Endometrium (tissue), 2 donors: Measurements from ENCODE around the gene DAPL1.

Experiments
- FAIRE-seq: peaks from 2 replicates; lab custom pipeline; 2012; peaks lifted over from hg19 to GRCh38; lab: Jason Lieb, UNC
- donor health status: control.
- donor health status: control.

The DAPL1 gene, protein sequence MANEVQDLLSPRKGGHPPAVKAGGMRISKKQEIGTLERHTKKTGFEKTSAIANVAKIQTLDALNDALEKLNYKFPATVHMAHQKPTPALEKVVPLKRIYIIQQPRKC

GRCh38 chr2:158795195-158795924 lies at the start of gene DAPL1:
Gene DAPL1 (plus strand): TSS chr2:158795317. CDS start chr2:158795373, 56 bp downstream.
- no peak for FAIRE-seq

DNA sequence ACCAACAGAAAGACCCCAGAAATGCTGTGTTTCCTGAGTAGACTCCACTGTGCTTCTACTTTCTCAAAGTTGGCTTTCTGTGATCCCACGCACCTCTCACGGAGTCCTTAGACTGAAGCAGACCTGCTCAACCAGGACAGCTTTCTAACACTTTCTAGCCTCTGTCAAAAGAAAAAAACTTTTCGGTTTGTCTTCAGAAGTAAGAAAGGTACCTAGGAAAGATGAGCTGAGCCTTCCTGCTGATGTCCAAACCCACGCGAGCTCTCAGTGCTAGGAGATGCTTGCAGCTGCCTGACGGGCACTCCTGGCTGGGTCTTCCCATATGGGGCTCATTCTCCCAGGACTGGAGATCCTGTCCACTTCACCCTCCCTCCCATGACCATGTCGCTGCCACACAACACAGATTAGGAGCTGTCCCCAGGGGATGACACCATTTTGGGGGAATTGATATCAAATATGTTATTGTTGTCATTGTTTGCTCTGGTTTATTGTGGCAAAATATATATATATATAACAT lies 49.2 kb upstream of the DAPL1 start:
- FAIRE-seq, result no peak

DNA sequence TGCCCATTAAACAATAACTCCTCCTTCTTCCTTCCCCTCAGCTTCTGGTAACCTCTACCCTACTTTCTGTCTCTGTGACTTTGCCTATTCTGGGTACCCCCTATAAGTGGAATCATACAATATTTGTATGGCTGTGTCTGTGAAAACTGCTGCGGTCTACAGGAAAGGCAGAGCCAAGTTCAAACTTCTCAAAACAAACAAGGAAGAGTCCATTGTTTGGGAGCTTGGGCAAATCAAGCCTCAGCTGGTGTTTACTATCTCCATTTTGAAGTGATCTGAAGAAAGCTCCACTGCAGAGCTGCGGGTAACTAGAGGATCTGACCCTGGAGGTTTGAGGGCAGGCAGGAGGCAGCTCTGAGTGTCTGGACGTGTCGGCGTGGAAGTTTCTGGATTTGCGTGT lies 48.6 kb upstream of the DAPL1 start:
- no peak for FAIRE-seq

- no peak for FAIRE-seq
Observed at GRCh38 chr2:158747281-158747680, 47.8 kb upstream of the DAPL1 start.

DNA sequence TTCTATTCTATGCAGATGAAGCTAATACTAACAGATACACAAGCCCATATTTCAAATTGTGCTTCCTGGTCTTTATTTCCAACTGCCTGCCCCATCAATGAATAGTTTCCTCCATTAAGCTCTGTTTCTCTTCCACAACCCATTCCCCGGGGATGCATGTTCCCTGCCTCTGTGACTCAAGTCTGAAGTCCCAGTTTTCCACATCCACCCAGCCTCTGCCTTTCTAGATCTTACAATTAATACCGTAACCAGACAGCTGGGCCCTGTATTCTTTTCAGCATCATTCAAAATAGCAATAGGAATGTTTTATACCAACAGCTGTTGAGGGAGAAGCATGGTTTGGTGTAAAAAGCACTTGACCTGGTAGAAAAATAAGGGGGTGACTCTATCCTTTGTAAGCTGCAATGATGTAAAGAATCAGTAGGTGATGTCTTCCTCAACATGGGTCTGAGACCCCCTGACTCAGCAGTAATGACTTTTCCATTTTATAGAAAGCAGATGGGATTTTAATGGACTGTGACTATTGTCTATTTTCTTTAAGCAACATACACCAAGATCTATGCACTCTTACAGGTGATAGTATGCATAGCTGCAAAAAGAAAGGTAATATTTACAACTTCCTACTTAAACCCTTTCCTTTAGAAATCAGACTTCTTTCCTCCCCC lies 46.1 kb upstream of the DAPL1 start:
- no peak for FAIRE-seq

GRCh38 chr2:158750458-158751125 lies 44.5 kb upstream of the DAPL1 start:
- FAIRE-seq, result no peak

- FAIRE-seq, result no peak
Observed at GRCh38 chr2:158753641-158754611, 41.2 kb upstream of the DAPL1 start.

GRCh38 chr2:158755310-158756087 lies 39.6 kb upstream of the DAPL1 start:
- no peak for FAIRE-seq

DNA sequence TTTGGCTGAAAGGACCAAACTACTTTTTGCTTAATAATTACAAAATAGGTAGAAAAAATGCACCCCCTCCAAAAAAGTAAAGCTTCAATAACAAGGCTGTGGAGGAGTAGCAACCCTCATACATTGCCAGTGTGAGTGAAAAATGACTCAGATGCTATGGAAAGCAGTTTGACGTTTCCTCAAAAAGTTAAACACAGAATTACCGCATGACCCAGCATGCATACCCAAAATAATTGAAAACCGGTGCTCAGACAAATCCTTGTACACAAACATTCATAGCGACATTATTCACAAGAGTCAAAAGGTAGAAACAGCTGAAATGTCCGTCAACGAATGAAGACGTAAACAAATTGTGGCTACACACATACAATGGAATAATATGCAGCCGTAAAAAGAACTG lies 38.8 kb upstream of the DAPL1 start:
- no peak for FAIRE-seq

GRCh38 chr2:158756976-158757375 lies 38.1 kb upstream of the DAPL1 start:
- FAIRE-seq, result no peak

DNA sequence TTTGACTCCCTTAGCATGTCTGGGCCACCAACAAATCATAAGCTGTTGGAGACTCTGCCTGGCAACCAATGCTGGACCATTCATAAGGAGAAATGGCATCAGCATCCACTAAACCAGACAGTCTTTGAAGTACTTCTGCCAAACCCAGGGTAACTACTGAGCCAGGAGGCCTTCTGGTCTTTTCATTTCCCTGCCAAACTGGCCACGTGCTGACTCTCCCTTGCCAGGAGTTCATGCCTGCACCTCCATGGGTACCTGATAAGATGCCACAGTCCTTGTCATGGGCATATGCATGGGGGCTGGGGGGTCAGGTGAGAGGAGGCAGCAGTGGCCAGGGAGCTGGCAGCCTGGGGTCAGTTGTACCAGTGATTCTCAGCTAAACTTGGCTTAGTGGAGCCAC lies 34.2 kb upstream of the DAPL1 start:
- no peak for FAIRE-seq

DNA sequence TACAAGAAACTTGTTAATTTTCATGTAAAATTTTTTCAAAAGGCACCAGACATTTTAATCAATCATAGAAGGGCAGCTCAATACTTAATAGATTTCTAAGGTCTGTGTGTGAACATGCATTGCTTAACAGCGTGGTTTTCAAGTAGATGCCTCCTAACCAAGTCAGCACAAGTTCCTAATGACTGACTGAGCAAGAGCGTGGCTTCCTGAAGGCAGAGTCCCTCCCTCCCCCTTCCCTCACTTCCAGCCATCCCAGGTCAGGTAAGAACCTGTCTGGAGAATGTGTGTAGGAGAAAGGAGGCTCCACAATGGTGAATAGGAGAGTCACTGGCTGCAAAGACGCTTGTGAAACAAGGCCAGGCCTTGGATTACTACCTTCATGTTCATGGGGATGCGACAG lies 33.5 kb upstream of the DAPL1 start:
- FAIRE-seq, result no peak

GRCh38 chr2:158762336-158762735 lies 32.8 kb upstream of the DAPL1 start:
- no peak for FAIRE-seq

GRCh38 chr2:158766524-158766923 lies 28.6 kb upstream of the DAPL1 start:
- FAIRE-seq, result no peak

DNA sequence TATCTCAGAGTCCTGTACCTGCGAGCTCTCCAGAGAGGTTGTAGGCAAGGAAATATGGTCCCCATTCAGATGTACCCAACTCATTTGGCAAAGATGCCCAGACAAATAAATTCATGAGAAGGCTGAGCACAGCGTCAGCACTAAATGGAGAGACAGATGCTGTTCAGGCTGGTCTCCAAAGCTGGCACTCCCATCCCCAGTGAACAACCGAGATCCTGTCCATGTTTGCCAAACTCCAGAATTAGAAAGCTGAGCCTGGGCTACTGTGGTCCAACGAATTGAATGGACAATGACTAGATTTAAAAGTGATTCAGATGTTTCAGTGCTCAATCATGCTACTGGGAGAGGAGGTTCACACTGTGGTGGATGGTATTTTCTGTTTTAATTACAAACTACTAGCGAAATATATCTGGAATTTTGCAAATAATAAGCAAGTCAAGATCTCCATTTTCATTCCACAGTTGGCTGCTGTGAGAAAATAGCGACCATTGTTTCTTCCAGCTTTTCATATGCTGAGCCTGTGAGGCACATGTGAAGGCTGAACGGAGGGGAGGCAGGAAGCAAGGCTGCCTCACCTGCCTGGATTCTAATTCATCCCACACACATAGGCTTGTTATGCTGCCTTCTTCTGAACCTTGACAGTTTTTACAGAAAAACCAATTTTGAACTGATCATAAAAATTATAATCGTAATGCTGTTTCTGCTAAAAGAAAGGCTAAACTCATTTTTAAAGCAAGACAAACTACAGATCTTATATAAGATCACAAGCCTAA lies 22.6 kb upstream of the DAPL1 start:
- FAIRE-seq, result no peak

DNA sequence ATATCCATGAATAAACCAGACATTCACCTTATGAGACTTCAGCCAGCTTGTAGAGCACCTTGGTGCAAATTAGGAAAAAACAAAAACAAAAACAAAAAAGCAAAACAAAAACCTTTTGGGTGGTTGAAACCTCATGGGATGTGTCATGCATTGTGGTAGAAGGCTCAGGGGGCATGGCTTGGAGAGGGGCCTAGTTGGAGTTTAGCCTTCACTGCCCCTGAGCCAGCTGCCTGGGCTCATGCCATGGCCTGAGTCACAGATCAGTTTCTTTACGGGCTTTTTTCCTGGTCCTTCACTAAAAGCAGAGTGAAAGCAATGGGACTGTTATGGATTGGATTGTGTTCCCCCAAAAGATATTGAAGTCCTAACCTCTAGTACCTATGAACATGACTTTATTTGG lies 22.0 kb upstream of the DAPL1 start:
- no peak for FAIRE-seq

- FAIRE-seq, result no peak
Observed at GRCh38 chr2:158774681-158775080, 20.4 kb upstream of the DAPL1 start.

DNA sequence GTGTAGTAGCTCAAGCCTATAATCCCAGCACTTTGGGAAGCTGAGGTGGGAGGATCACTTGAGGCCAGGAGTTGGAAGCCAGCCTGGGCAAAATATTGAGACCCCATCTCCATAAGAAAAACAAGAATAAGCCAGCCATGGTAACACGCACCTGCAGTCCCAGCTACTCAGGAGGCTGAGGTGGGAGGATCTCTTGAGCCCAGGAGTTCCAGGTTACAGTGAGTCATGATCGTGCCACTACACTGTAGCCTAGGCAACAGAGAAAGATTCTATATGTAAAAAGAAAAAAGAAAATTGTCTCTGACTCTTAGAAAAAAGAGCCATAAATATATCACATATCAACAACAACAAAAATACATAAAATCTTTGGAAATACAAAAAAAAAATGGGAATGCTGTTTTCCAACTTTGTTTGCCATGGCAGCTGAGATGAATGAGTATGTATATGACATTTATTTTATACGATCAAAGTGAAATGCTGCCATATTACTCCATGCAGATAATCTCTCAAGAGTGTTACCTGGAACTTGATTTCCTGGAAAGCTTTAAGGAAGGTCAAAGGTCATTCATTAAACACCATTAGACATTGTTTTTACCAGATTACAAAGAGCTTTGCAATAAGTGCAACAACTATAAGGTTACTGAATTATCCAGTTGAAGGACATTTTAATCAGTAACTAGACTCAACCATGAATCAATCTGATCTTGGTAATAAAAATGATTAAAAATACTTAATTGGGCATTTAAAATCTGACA lies 19.7 kb upstream of the DAPL1 start:
- FAIRE-seq, result no peak

GRCh38 chr2:158776231-158776630 lies 18.9 kb upstream of the DAPL1 start:
- no peak for FAIRE-seq
